T-helper 22 cell (primary cell): ENCODE results near the gene IRF7.

ENCODE experiments used
- DNase-seq: peaks from one replicate; pipeline ENCODE4 v3.0.0-alpha.2; 2020; ENCODE audit warnings: low read depth

IRF7 gene

GRCh38 chr11:563812-564578, 51.8 kb downstream of the IRF7 start:
- no peak for DNase-seq

DNA sequence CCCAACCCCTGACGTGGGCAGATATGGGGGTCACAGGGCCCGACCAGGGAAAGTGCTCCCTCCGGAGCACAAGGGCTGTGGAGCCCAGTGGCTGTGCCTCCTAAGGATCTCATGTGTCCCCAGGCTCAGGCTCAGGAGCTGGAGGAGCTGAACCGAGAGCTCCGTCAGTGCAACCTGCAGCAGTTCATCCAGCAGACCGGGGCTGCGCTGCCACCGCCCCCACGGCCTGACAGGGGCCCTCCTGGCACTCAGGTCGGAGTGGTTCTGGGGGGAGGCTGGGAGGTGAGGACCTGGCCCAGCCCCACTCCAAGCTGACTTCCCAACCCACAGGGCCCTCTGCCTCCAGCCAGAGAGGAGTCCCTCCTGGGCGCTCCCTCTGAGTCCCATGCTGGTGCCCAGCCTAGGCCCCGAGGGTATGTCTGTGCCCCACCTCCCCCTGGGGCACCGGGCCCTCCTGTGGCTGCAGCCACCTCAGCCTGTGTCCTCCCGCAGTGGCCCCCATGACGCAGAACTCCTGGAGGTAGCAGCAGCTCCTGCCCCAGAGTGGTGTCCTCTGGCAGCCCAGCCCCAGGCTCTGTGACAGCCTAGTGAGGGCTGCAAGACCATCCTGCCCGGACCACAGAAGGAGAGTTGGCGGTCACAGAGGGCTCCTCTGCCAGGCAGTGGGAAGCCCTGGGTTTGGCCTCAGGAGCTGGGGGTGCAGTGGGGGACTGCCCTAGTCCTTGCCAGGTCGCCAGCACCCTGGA, 52.5 kb downstream of the IRF7 start:
- no peak for DNase-seq
